T-helper 1 cell treated with Interleukin-12 subunit alpha and Interleukin-12 subunit beta and Interleukin-4 antibody, amounts not matched to agents 30 μg/mL and 1 μg/mL, for 36 hours (primary cell): Measurements from ENCODE around the gene MRFAP1L1.
"Not testable (repeated sequence)": the region's sequence is repeated elsewhere in the genome, so short reads cannot be mapped to it uniquely, and the experiment has no call there.

Source experiments
- H3K27ac Mint-ChIP-seq: one replicate; pipeline ENCODE4 v1.8.0; 2021; ENCODE audit warnings: mild to moderate bottlenecking, mixed read lengths
- H3K27me3 Mint-ChIP-seq: one replicate; pipeline ENCODE4 v1.8.0; 2021; ENCODE audit warnings: low read depth, mixed read lengths
- H3K36me3 Mint-ChIP-seq: one replicate; pipeline ENCODE4 v1.8.0; 2021; ENCODE audit warnings: low read depth, mixed read lengths
- H3K4me1 Mint-ChIP-seq: one replicate; pipeline ENCODE4 v1.8.0; 2021; ENCODE audit warnings: low read depth, mixed read lengths
- H3K4me3 Mint-ChIP-seq: one replicate; pipeline ENCODE4 v1.8.0; 2021; ENCODE audit warnings: mild to moderate bottlenecking, moderate library complexity, mixed read lengths
- H3K9me3 Mint-ChIP-seq: one replicate; pipeline ENCODE4 v1.8.0; 2021; ENCODE audit warnings: mixed read lengths

MRFAP1L1 gene

DNA sequence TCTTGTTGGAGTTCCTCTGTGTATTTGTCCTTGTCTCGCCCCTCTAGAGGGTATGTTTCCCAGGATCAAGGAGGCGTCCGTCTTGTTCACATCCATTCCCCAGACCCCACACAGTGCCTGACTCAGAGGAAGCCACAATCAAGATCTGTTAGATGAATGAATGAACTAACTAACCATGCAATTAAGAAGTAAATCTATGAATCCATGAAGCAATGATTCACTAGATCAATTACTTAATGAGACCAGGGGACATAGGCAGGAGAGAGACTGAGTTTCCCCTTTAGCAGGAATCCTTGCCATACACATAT is 18.2 kb upstream of the MRFAP1L1 start:
- Mint-ChIP-seq H3K4me3 (no peak overlapping the region), H3K27ac (no peak overlapping the region), H3K9me3 (no peaks in the 10 kb centered on the region), H3K36me3 (no peaks in the 10 kb centered on the region), H3K4me1 (peaks cover 5% of the 10 kb centered on the region), H3K27me3 (no peaks in the 10 kb centered on the region)

DNA sequence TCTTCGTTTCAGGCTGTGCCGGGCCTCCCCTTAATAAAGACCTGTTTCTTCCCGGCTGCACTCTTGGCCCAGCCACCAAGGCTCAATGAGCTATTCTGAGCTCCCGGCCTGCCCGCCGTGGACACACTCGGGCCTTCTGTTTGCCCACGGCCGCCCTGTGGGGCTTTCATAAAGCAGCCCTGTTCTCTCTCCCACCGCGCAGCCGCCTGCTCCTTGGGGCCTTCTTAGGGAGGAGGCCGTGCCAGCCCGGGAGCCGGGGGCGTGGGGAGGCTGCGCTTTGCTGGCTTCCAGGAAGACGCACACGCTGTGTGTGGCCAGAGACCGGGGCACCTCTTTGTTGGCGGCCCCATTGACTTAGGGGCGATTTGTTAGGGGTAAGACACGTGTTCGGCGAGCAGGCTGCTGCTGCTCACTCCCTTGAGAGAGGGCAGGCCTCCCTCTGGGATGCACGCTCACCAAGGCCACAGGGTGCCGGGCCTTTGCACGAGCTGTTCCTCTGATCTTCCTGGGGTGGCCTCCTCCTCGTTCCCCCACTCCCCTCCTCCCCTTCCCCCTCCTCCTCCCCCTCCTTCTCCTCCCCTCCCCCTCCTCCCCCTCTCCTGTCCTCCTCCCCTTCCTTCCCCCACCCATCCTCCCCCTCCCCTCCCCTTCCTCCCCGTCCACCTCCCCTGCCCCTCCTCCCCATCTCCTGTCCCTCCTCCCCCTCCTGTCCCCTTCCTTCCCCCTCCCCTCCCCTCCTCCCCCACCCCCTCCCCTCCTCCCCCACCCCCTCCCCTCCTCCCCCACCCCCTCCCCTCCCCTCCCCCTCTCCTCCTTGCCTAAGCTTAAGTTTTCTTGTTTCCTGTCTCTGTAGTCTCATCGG is 17.6 kb upstream of the MRFAP1L1 start:
- Mint-ChIP-seq H3K4me1 (peaks cover 5% of the 10 kb centered on the region), H3K36me3 (no peaks in the 10 kb centered on the region), H3K27me3 (no peaks in the 10 kb centered on the region), H3K27ac (no peak overlapping the region), H3K9me3 (no peaks in the 10 kb centered on the region), H3K4me3 (no peak overlapping the region)

DNA sequence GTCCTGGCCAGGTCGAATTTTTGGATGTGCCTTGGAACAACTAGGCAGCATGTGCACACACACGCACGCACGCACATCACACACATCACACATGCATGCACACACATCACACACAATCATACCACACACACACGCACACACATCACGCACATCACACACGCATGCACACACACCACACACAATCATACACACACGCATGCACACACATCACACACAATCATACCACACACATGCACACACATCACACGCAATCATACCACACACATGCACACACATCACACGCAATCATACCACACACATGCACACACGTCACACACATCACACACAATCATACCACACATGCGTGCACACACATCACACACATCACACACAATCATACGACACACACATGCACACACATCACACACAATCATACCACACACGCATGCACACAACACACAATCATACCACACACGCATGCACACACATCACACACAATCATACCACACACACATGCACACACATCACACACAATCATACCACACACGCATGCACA is 15.8 kb upstream of the MRFAP1L1 start:
- H3K36me3 Mint-ChIP-seq = not testable (repeated sequence)

DNA sequence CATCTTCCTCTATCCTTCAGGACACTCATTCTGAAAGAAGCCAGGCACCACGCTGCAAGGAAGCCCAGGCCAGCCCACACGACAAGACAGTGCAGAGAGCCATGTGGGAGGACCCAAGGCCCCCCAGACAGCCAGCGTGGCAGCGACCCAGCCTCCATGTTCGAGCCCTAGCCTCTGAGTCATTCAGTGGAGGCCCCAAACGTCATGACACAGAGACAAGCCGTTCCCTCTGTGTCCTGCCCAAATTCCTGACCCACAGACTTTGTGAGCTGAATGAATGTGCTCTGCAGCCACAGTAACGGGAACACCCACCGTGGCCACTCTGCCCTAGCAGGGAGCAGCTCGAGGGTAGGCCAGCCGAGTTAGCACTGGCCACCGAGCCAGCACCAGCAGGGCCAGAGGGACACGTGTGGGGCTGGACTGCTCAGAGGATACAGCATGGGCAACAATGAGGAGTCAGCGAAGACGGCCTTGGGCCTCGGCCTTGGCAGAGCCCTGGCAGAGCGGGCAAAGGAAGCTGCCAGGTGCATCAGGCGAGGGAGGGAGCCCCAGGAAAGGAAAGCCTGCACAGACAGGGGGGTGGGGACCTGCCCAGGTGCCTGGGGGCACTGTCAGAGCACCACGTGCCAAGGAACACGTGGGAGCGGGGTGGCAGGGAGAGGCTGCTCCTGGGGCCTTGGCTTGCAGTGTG is 14.9 kb upstream of the MRFAP1L1 start:
- peaks cover 3% of the 10 kb centered on the region for H3K27me3 Mint-ChIP-seq
- no peak overlapping the region for H3K4me3 Mint-ChIP-seq
- H3K9me3 Mint-ChIP-seq = no peaks in the 10 kb centered on the region
- H3K27ac Mint-ChIP-seq = no peak overlapping the region
- H3K4me1 Mint-ChIP-seq = peaks cover 9% of the 10 kb centered on the region
- H3K36me3 Mint-ChIP-seq = no peaks in the 10 kb centered on the region

More for the DNA sequence above, 15.8 kb upstream of the MRFAP1L1 start:
- not testable (repeated sequence) for H3K27me3 Mint-ChIP-seq, H3K4me1 Mint-ChIP-seq, H3K27ac Mint-ChIP-seq, H3K4me3 Mint-ChIP-seq, H3K9me3 Mint-ChIP-seq

DNA sequence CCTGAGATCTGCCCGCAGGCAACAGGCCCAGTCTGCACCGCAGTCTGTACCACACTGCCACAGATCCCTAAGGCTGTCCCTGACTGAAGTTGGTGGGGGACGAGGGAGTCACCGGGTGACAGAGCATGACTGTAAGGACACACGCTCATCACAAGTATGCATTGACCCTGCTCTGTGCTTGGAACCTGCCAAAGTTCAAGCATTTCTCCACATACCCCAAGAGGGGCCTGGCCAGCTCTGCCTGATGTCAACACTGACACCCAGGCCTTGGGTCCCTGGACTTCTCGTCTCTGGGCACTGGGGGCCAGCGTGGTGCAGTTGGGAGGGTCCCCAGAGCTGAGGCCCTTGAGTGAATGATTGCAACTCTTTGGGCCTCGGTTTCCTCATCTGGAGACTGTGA is 14.2 kb upstream of the MRFAP1L1 start:
- peaks cover 14% of the 10 kb centered on the region for H3K4me1 Mint-ChIP-seq
- peaks cover 3% of the 10 kb centered on the region for H3K36me3 Mint-ChIP-seq
- no peak overlapping the region for H3K4me3 Mint-ChIP-seq
- no peaks in the 10 kb centered on the region for H3K9me3 Mint-ChIP-seq
- H3K27me3 Mint-ChIP-seq = peaks cover 3% of the 10 kb centered on the region
- H3K27ac Mint-ChIP-seq = no peak overlapping the region

DNA sequence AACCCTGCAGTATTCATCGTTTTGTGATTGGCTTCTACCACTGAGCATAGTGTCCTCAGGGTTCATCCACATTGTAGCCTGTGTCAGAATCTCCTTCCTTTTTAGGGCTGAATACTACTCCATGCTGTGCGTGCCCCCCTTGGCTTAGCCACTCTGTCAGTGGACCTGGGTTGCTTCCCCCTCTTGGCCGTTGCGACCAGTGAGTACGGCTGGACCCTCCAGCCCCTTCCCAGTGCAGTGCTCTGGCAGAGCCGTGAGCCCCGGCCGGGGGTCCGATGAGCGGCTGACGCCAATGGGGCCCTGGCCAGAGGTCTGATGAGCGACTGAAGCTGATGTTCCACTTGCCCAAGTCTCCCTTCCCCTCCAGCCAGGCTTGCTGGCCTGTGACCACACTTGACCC is 13.2 kb upstream of the MRFAP1L1 start:
- no peak overlapping the region for H3K4me3 Mint-ChIP-seq
- H3K9me3 Mint-ChIP-seq = no peaks in the 10 kb centered on the region
- H3K27ac Mint-ChIP-seq = no peak overlapping the region
- peaks cover 15% of the 10 kb centered on the region for H3K4me1 Mint-ChIP-seq
- H3K36me3 Mint-ChIP-seq = peaks cover 8% of the 10 kb centered on the region
- H3K27me3 Mint-ChIP-seq = peaks cover 3% of the 10 kb centered on the region

DNA sequence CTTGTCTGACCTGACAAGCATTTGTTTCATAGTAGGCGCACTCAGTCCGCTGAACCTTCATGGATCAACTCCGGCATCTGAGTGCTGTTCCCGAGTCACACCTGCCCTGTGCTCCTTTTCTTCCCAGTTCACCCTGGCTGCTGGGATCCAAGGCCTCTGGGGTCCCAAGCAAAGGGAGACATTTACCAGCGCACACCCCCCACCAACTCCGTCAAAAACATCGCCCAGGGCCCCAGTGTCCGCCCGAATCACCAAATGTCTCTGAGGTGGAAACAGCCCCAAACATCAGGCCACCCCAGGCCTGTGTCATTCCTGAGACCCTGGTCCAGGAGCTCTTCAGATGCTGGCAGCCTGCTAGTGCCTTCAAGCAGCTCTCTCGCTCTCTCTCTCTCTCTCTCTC is 11.5 kb upstream of the MRFAP1L1 start:
- Mint-ChIP-seq H3K9me3 (no peaks in the 10 kb centered on the region), H3K27me3 (peaks cover 3% of the 10 kb centered on the region), H3K4me3 (no peak overlapping the region), H3K27ac (peak overlapping the region; percentile 31), H3K4me1 (peaks cover 16% of the 10 kb centered on the region), H3K36me3 (peaks cover 8% of the 10 kb centered on the region)

DNA sequence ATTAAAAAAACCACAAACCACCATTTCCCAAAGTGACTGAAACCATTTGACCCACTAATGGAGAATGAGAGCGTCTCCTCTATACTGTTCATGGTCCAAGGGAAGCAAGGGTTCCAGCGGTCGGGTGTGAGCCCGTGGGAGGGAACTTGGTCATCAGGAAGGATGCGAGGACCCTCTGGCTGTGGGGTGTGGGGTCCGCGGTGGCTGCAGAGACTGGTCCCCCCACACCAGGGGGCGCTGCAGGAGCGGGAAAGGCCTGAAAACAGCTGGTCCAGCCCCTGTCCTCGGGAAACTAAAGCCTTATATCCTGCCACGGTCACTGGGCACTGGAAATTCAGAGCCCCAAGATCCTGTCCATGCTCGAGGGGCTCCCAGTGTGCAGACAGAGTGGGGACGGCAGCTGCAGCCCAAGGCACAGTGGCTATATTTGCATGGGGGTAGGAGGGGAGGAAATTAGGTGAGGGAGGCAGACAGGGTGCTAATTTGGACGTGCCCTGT is 10.6 kb upstream of the MRFAP1L1 start:
- H3K9me3 Mint-ChIP-seq = no peaks in the 10 kb centered on the region
- H3K36me3 Mint-ChIP-seq = peaks cover 11% of the 10 kb centered on the region
- H3K27ac Mint-ChIP-seq = peak overlapping the region; percentile 61
- H3K4me1 Mint-ChIP-seq = peaks cover 22% of the 10 kb centered on the region
- peak overlapping the region; percentile 57 for H3K4me3 Mint-ChIP-seq
- H3K27me3 Mint-ChIP-seq = peaks cover 6% of the 10 kb centered on the region

DNA sequence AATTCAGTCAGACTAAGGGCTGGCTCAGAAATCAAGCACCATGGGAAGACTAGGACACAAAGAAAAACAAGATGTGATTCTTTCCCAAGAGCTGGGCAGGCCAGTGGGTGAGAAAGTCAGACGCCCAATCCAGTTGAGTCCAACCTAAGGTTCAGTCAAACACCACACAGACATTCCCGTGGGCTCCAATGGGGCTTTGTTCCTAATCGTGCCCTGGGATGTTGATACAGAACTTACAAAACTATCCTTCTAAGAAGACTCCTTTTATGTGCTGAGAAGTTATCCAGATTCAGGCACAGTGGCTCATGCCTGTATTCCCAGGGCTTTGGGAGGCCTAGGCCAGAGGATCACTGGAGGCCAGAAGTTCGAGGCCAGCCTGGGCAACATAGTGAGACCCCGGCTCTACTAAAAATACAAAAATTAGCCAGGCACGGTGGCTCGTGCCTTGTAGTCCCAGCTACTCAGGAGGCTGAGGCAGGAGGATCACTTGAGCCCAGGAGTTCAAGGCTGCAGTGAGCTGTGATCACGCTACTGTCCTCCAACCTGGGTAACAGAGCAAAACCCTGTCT is 10.0 kb upstream of the MRFAP1L1 start:
- Mint-ChIP-seq H3K27ac (no peak overlapping the region), H3K27me3 (peaks cover 6% of the 10 kb centered on the region), H3K4me1 (peaks cover 22% of the 10 kb centered on the region), H3K9me3 (no peaks in the 10 kb centered on the region), H3K4me3 (no peak overlapping the region), H3K36me3 (peaks cover 11% of the 10 kb centered on the region)

DNA sequence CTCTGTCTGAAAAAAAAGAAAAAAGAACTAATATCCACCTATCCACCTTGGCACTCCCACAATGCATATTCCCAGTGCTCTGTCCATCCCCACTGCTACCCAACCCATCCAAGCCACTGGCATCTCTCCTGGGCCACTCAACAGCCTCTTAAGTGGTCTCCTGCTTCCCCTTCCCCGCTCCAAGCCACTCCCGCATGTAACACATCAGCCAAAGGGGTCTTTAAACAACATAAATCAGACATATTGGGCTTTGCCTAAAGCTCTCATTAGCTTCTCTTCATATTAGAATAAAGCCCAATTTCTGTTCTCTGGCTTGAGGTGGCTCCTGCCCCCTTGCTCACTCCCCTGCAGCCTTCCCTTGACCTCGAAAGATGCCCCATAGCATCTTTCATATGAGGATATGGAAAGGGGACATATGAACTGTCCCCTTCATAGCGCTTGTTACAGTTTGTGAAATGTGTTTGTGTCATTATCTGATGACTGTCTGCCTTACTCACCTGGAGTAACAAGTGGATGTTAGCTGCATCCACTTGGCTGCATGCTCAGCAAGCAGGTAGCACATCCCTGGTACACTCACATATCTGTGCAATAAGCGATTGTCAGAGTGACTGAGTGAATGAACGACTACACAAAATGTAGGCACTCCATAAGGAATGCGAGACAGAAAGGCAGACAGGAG is 9.4 kb upstream of the MRFAP1L1 start:
- H3K9me3 Mint-ChIP-seq = no peaks in the 10 kb centered on the region
- H3K27me3 Mint-ChIP-seq = peaks cover 6% of the 10 kb centered on the region
- H3K4me1 Mint-ChIP-seq = peaks cover 22% of the 10 kb centered on the region
- peak overlapping the region; percentile 39 for H3K4me3 Mint-ChIP-seq
- no peak overlapping the region for H3K27ac Mint-ChIP-seq
- peaks cover 11% of the 10 kb centered on the region for H3K36me3 Mint-ChIP-seq

DNA sequence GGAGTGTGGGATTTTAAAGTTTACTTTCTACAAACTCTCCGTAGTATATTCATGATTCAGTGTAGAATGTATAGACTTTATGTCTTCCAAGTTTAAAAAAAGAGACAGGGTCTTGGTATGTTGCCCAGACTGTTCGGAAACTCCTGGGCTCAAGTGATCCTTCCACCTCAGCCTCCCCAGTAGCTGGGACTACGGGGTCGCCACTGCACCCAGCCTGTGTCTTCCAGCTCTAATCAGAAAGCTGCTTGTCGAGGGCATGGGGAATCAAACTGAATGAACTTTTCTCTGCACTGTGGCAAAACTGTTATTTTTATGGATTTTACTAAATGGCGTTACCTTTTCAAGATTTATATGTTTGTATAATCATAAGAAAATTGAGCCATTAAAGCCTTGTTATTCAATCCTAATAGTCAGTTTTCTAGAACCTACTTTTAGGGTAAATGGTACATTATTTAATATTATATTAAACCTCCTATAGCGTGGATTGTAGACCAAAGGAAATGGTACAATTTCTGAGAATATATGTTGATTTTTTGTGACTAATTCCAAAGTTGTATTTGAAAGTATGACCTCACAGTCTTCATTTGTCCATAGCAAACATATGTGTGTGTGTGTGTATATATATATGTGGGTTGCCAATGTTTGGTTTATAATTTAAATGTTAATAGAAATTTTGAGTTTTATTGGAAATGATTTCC is 7.4 kb upstream of the MRFAP1L1 start:
- Mint-ChIP-seq H3K4me3 (peak overlapping the region; percentile 91), H3K4me1 (peaks cover 22% of the 10 kb centered on the region), H3K9me3 (peaks cover 4% of the 10 kb centered on the region), H3K27me3 (peaks cover 6% of the 10 kb centered on the region), H3K27ac (peak overlapping the region; percentile 81), H3K36me3 (peaks cover 11% of the 10 kb centered on the region)

DNA sequence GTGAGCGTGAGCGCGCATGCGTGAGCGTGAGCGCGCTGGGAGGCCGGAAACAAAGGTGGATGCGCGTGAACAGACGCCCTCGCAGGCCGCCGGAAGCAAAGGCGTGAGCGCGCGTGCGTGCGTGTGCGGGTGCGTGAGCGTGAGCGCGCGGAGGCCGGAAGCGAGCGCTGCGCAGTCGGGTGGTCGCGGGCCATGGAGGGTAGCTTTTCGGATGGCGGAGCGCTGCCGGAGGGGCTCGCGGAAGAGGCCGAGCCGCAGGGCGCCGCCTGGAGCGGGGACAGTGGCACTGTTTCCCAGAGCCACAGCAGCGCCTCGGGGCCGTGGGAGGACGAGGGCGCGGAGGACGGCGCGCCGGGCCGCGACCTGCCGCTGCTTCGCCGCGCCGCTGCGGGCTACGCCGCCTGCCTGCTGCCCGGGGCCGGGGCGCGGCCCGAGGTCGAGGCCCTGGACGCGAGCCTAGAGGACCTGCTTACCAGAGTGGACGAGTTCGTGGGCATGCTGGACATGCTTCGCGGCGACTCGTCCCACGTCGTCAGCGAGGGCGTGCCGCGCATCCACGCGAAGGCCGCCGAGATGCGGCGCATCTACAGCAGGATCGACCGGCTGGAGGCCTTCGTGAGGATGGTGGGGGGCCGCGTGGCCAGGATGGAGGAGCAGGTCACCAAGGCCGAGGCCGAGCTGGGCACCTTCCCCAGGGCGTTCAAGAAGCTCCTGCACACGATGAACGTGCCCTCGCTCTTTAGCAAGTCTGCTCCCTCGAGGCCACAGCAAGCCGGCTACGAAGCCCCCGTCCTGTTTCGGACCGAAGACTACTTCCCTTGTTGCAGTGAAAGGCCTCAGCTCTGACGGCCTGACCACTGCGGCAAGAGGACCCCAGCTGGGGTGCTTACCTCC is 6.6 kb upstream of the MRFAP1L1 start, which contains the start of gene BLOC1S4:
BLOC1S4 (plus strand) TSS at position 157 of the 894 bp plus-strand sequence; CDS start at position 193, 36 bp downstream.
- peaks cover 22% of the 10 kb centered on the region for H3K4me1 Mint-ChIP-seq
- H3K9me3 Mint-ChIP-seq = peaks cover 4% of the 10 kb centered on the region
- H3K4me3 Mint-ChIP-seq = peak within 1 kb of the TSS; percentile 91
- peak within 1 kb of the TSS; percentile 94 for H3K27ac Mint-ChIP-seq
- peaks cover 11% of the 10 kb centered on the region for H3K36me3 Mint-ChIP-seq
- H3K27me3 Mint-ChIP-seq = peaks cover 10% of the 10 kb centered on the region

DNA sequence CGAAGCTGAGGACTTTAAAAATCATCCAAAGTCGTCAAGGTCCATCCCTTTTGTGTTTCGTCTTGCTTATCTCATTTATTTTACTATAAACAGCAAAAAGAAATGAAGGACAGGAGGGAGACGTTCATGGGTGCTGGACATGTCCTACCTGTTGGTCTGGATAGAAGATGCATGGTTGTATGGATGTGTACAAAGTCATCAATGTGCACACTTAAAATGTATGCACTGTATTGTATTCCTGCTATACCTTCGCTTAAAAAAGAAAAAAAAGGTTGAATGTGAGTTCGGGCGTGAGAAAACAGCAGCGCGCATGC is 6.0 kb upstream of the MRFAP1L1 start:
- peaks cover 8% of the 10 kb centered on the region for H3K9me3 Mint-ChIP-seq
- peaks cover 10% of the 10 kb centered on the region for H3K27me3 Mint-ChIP-seq
- peak overlapping the region; percentile 91 for H3K4me3 Mint-ChIP-seq
- peaks cover 26% of the 10 kb centered on the region for H3K4me1 Mint-ChIP-seq
- peaks cover 14% of the 10 kb centered on the region for H3K36me3 Mint-ChIP-seq
- peak overlapping the region; percentile 94 for H3K27ac Mint-ChIP-seq
